Ascending aorta (tissue), 2 donors: Measurements from ENCODE around the gene TRRAP. TPM values are rescaled to one million over a fixed set of nuclear protein-coding genes. Genes with fewer than 3 reads are reported as not detected.

Source experiments
- DNase-seq, 2 donors: peaks; one replicate each; pipeline ENCODE4 v3.0.0-alpha.2; 2019; ENCODE audit warnings: low spot score in 2 of 2
- H3K27ac ChIP-seq, 2 donors: fragments of 200-600 bp; sonication (generic); one replicate each; pipeline ENCODE4 v1.5.1; 2016 to 2017; ENCODE audit warnings: mild to moderate bottlenecking in 1 of 2
- H3K27me3 ChIP-seq: fragments of 200-600 bp; sonication (generic); one replicate; pipeline ENCODE4 v1.5.1; 2017
- H3K36me3 ChIP-seq, 2 donors: fragments of 200-600 bp; sonication (generic); one replicate each; pipeline ENCODE4 v1.5.1; 2016
- H3K4me1 ChIP-seq, 2 donors: fragments of 200-600 bp; sonication (generic); one replicate each; pipeline ENCODE4 v1.5.1; 2016 to 2017; ENCODE audit warnings: mild to moderate bottlenecking in 1 of 2
- H3K4me3 ChIP-seq, 2 donors: fragments of 200-600 bp; sonication (generic); one replicate each; pipeline ENCODE4 v1.5.1; 2016 to 2017; ENCODE audit warnings: mild to moderate bottlenecking in 1 of 2
- H3K9me3 ChIP-seq, 2 donors: fragments of 200-600 bp; sonication (generic); one replicate each; pipeline ENCODE4 v1.5.1; 2016
- intact Hi-C: fragments of 100-400 bp; cut with DNase I; formaldehyde crosslinking; loops from one replicate; pipeline ENCODE4 v1.15.1; 2023
- total RNA-seq: library from RNA; depleted of rRNA; stranded (reverse); fragments of >200 nt; gene quantifications from one replicate; pipeline ENCODE4 v1.1.0, GENCODE V29; 2016
- TF ChIP-seq, protein P1 (sequence below), 3 experiments: fragments of 200-600 bp in 2 of 3; fragments of 450-650 bp in 1 of 3; sonication (generic) in 2 of 3; IDR thresholded peaks; one replicate each; pipeline ENCODE4 v1.5.1; 2016 to 2019; ENCODE audit warnings: antibody characterized with exemption in 3 of 3, mild to moderate bottlenecking in 1 of 3, moderate library complexity in 1 of 3

TRRAP gene
- total RNA-seq, 1 donor from 2014 or later, result 23.4 TPM

DNA sequence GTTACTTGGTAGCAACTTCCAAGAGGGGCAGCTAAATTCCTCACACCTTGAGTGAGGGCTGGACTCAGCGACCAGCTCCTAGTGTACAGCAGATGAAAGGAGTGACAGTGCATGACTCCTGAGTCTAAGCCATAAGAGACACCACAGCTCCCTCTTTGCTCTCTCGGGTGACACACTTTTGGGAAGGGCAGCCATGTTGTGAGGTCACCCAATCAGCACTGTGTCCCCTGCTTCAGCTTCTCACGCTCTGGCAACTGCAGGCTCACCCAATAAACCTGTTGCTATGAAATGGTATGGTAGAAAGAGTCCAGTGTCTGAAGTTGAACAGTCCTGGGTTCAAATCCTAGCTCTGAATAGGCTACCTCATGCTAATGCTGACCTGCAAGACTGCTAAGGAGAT, 29.4 kb upstream of the TRRAP start:
- intact Hi-C loops, result no loop called here

DNA sequence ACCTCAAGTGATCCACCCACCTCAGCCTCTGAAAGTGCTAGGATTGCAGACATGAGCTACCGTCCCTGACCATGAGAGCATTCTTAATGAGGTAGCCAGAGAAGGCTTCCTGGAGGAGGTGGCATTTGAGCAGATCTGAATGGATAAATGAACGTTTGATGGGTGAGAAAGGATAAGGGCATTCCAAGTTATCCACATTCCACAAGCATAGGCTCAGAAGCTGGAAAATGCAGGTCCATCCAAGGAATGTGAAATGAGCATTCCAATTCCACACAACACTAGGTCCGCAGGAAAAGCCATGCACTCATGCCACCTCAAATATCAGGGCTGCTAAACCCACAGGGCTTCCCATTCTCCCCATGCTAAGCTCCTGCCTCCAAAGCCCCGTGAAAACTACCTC, 25.5 kb upstream of the TRRAP start:
- H3K27me3 ChIP-seq, result no peaks in the 10 kb centered on the region
- no peaks in the 10 kb centered on the region for H3K4me1 ChIP-seq
- peaks cover 0 to 11% of the 10 kb centered on the region in 2 donors for H3K9me3 ChIP-seq
- no peak for DNase-seq
- no peak overlapping the region for H3K4me3 ChIP-seq
- no peak overlapping the region for H3K27ac ChIP-seq
- H3K36me3 ChIP-seq, result peaks cover 13 to 54% of the 10 kb centered on the region in 2 donors
- TF ChIP-seq, protein P1, sequence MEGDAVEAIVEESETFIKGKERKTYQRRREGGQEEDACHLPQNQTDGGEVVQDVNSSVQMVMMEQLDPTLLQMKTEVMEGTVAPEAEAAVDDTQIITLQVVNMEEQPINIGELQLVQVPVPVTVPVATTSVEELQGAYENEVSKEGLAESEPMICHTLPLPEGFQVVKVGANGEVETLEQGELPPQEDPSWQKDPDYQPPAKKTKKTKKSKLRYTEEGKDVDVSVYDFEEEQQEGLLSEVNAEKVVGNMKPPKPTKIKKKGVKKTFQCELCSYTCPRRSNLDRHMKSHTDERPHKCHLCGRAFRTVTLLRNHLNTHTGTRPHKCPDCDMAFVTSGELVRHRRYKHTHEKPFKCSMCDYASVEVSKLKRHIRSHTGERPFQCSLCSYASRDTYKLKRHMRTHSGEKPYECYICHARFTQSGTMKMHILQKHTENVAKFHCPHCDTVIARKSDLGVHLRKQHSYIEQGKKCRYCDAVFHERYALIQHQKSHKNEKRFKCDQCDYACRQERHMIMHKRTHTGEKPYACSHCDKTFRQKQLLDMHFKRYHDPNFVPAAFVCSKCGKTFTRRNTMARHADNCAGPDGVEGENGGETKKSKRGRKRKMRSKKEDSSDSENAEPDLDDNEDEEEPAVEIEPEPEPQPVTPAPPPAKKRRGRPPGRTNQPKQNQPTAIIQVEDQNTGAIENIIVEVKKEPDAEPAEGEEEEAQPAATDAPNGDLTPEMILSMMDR (IDR thresholded peaks at IDR 0.05), result no peak
- intact Hi-C loops, result no loop called here

More for the DNA sequence above, 29.4 kb upstream of the TRRAP start:
- H3K27ac ChIP-seq, result no peak overlapping the region
- peaks cover 0 to 11% of the 10 kb centered on the region in 2 donors for H3K9me3 ChIP-seq
- peaks cover 9 to 37% of the 10 kb centered on the region in 2 donors for H3K36me3 ChIP-seq
- DNase-seq, result no peak
- TF ChIP-seq, protein P1 (IDR thresholded peaks at IDR 0.05), result no peak
- H3K27me3 ChIP-seq, result no peaks in the 10 kb centered on the region
- H3K4me1 ChIP-seq, result no peaks in the 10 kb centered on the region
- H3K4me3 ChIP-seq, result no peak overlapping the region

DNA sequence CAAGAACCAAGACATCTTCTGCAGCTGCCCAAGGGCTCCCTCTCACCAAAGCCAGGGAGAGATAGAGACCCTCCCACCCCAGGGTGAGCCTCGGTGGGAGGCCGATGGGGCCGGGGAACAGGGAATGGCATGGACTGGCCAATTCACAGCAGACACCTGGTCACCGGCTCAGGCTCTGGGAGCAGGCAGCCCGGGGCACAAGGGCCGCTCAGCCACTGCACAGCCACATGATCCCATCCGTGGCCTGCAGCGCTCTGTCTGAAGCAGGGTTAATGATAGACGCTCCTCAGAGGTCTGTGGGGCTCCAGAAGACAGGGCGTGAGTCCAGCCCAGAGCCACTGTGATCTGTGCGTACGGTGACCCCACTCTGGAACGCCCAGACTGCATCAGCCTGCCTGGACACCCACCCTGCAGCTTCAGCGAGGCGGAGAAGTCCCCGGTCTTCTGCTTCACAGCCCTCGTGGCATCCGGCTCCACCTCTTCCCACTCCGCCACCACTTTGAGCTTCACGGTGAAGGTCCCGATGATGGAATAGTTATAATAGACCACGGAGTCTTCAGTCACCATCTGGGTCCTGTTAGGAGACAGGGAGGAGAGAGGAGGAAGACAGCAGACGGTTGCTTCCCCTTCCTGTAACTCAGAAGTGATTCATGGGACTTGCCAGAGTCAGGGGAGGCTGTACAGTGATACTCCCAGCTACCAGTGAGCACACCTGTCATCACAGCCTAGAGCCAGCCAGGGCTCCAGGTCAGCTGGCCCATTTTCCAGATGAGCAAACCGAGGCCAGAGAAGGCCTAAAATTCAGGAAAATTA, 22.5 kb upstream of the TRRAP start:
- Histone ChIP-seq H3K9me3 (no peaks in the 10 kb centered on the region), H3K4me3 (no peak overlapping the region), H3K27me3 (no peaks in the 10 kb centered on the region), H3K36me3 (peaks cover 13 to 36% of the 10 kb centered on the region in 2 donors), H3K27ac (no peak overlapping the region), H3K4me1 (no peaks in the 10 kb centered on the region)
- intact Hi-C loops, result no loop called here
- TF ChIP-seq, protein P1 (IDR thresholded peaks at IDR 0.05), result no peak
- no peak for DNase-seq

DNA sequence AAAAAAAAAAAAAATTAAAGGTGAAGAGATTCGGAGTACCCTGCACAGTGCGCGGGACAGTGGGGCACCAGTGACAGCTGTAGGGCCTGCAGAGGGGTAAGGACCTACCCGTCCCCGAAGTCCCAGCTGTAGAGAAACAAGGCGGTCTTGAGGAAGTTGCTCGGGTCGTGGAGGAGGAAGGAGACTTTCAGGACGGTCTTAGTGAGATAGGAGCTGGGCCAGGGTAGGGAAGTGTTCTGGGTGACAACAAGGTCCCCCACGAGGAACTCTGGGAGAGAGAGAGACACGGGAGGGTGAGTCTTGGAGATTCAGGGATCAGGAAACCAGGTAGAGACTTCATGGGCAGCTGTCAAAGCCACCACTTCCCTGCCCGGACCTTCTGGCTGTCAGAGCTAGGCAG, 18.3 kb upstream of the TRRAP start:
- H3K9me3 ChIP-seq, result no peaks in the 10 kb centered on the region
- DNase-seq, result no peak
- H3K4me1 ChIP-seq, result peaks cover 0 to 5% of the 10 kb centered on the region in 2 donors
- H3K27me3 ChIP-seq, result no peaks in the 10 kb centered on the region
- no peak overlapping the region for H3K27ac ChIP-seq
- intact Hi-C loops, result no loop called here
- no peak overlapping the region for H3K4me3 ChIP-seq
- peaks cover 5 to 15% of the 10 kb centered on the region in 2 donors for H3K36me3 ChIP-seq
- TF ChIP-seq, protein P1 (IDR thresholded peaks at IDR 0.05), result no peak

DNA sequence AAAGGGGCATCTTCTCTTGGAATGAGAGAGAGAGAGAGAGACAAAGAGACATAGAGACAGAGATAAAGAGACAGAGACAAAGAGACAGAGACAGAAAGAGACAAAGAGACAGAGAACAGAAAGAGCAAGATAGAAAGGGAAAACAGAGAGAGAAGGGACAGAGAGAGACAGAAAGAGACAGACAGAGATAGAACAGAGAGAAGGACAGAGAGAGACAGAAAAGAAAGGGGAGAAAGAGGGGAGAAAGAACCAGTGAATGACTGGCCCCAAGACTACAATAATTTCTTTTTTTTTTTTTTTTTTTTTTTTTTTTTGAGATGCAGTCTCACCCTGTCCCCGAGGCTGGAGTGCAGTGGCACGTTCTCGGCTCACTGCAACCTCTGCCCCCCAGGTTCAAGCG, 16.1 kb upstream of the TRRAP start:
- Histone ChIP-seq H3K27me3 (no peaks in the 10 kb centered on the region), H3K36me3 (peaks cover 0 to 4% of the 10 kb centered on the region in 2 donors), H3K27ac (no peak overlapping the region), H3K9me3 (no peaks in the 10 kb centered on the region), H3K4me1 (peaks cover 0 to 15% of the 10 kb centered on the region in 2 donors), H3K4me3 (no peak overlapping the region)
- TF ChIP-seq, protein P1 (IDR thresholded peaks at IDR 0.05), result no peak
- intact Hi-C loops, result no loop called here
- no peak for DNase-seq
